PC-9 (cell line): Measurements from ENCODE around the gene ARHGEF28. TPM values are rescaled to one million over a fixed set of nuclear protein-coding genes. Genes with fewer than 3 reads are reported as not detected.

Source experiments
- BruUV-seq: library from RNA; stranded (reverse); fragments of 400-500 nt; replicated peaks from 2 replicates; lab custom pipeline; 2021; lab: Mats Ljungman, UMichigan
- CTCF ChIA-PET: fragments of 300-600 bp; sonication (Branson Sonifier 250); formaldehyde crosslinking; loops from one replicate; lab custom pipeline; 2022; ENCODE audit warnings: antibody characterized with exemption; lab: Charles Lee
- POLR2A ChIA-PET: fragments of 300-600 bp; sonication (Branson Sonifier 250); formaldehyde crosslinking; loops from one replicate; lab custom pipeline; 2022; ENCODE audit warnings: antibody characterized with exemption; ENCODE audit not compliant: unreplicated experiment; lab: Charles Lee
- DNase-seq, 2 experiments: peaks; one replicate each; pipeline versions ENCODE4 v3.0.0 to v3.0.0-alpha.2; 2015 to 2022; ENCODE audit warnings: mixed read lengths in 1 of 2
- H2AFZ ChIP-seq: fragments of 200-600 bp; sonication (generic); 2 replicates; pipeline ENCODE4 v1.8.1; 2017; ENCODE audit warnings: antibody characterized with exemption
- H3F3A ChIP-seq: fragments of 200-600 bp; sonication (generic); 2 replicates; pipeline ENCODE4 v1.8.1; 2017; ENCODE audit warnings: antibody characterized with exemption, mild to moderate bottlenecking, low read depth; ENCODE audit not compliant: insufficient read depth
- H3K27ac ChIP-seq: fragments of 200-600 bp; sonication (generic); 2 replicates; pipeline ENCODE4 v1.6.1; 2016; ENCODE audit warnings: mixed run types
- H3K27me3 ChIP-seq: fragments of 200-600 bp; sonication (generic); 2 replicates; pipeline ENCODE4 v1.6.1; 2016; ENCODE audit warnings: low read depth, mixed run types; ENCODE audit not compliant: insufficient read depth
- H3K36me3 ChIP-seq: fragments of 200-600 bp; sonication (generic); 2 replicates; pipeline ENCODE4 v1.6.1; 2016; ENCODE audit warnings: low read depth, mixed run types
- H3K4me1 ChIP-seq: fragments of 200-600 bp; sonication (generic); replicated peaks from 2 replicates; pipeline ENCODE4 v1.6.1; 2016; ENCODE audit warnings: mixed run types; ENCODE audit not compliant: insufficient read depth
- H3K4me2 ChIP-seq: fragments of 200-600 bp; sonication (generic); 2 replicates; pipeline ENCODE4 v1.6.1; 2017; ENCODE audit warnings: mixed run types
- H3K4me3 ChIP-seq: fragments of 200-600 bp; sonication (generic); 2 replicates; pipeline ENCODE4 v1.6.1; 2016; ENCODE audit warnings: mixed run types
- H3K79me2 ChIP-seq: fragments of 200-600 bp; sonication (generic); 2 replicates; pipeline ENCODE4 v1.6.1; 2017; ENCODE audit warnings: low read depth, mixed run types
- H3K9me2 ChIP-seq: fragments of 200-600 bp; sonication (generic); 2 replicates; pipeline ENCODE4 v1.8.1; 2017; ENCODE audit warnings: mild to moderate bottlenecking; ENCODE audit not compliant: insufficient read depth
- H3K9me3 ChIP-seq: fragments of 200-600 bp; sonication (generic); 2 replicates; pipeline ENCODE4 v1.8.1; 2016; ENCODE audit warnings: low read depth; ENCODE audit not compliant: insufficient read depth
- H4K20me1 ChIP-seq: fragments of 200-600 bp; sonication (generic); 2 replicates; pipeline ENCODE4 v1.8.1; 2017; ENCODE audit not compliant: insufficient read depth
- CTCF ChIP-seq: fragments of 200-600 bp; sonication (generic); conservative IDR thresholded peaks from 2 replicates; pipeline ENCODE4 v1.6.1; 2017; ENCODE audit warnings: mixed run types, antibody characterized with exemption, mild to moderate bottlenecking, moderate library complexity
- EZH2 ChIP-seq: fragments of 200-600 bp; sonication (generic); IDR thresholded peaks from 2 replicates; pipeline ENCODE4 v1.8.0; 2017; ENCODE audit warnings: antibody characterized with exemption, low read depth
- intact Hi-C: fragments of 100-400 bp; cut with micrococcal nuclease; formaldehyde crosslinking; loops from one replicate; pipeline ENCODE4 v1.10.0; 2022; ENCODE audit not compliant: unreplicated experiment
- total RNA-seq: library from RNA; stranded (reverse); gene quantifications from 2 replicates; pipeline ENCODE4 v1.2.3, GENCODE V29; 2021

ARHGEF28 gene
- total RNA-seq, 1 experiment from 2014 or later: 77.5 TPM

- Histone ChIP-seq H3K36me3 (0 out of 2 replicates have a peak, but pooled peaks cover 5% of the 10 kb centered on the region), H3K4me3 (peak overlapping the region; percentile 99; the same call in 1 of the 2 replicates), H3K4me2 (peak overlapping the region; percentile 87), H3K4me1 (peaks cover 49% of the 10 kb centered on the region), H3K9me3 (no peaks in the 10 kb centered on the region), H3F3A (peaks cover 4% of the 10 kb centered on the region; the same call in 1 of the 2 replicates), H3K27ac (peak overlapping the region; percentile 63), H2AFZ (peak overlapping the region; percentile 86; the same call in 1 of the 2 replicates), H3K27me3 (no peaks in the 10 kb centered on the region), H3K79me2 (peaks cover 39% of the 10 kb centered on the region), H3K9me2 (no peaks in the 10 kb centered on the region), H4K20me1 (no peaks in the 10 kb centered on the region)
- no peak for TF ChIP-seq EZH2
- POLR2A ChIA-PET: interaction anchor here (0.6 to 1.0 kb wide), 2 partner anchors 64 to 69 kb away, joined by 7 to 15 read pairs; no protein-coding TSS in a partner anchor
- DNase-seq: no peak
- CTCF ChIA-PET: interaction anchor here (1.1 kb wide), 1 partner anchor 691 kb away, joined by 9 read pairs; no protein-coding TSS in a partner anchor
- intact Hi-C loops: loop anchor here (5.0 to 10.0 kb wide), 2 partner anchors 67 to 140 kb away; no protein-coding TSS in a partner anchor
- no TSS peak for BruUV-seq
Measured at GRCh38 chr5:73624888-73625287, 1.1 kb upstream of the ARHGEF28 start.

GRCh38 chr5:73625372-73625943 lies 538 bp upstream of the ARHGEF28 start:
- peak overlapping the region; percentile 87 for H3K4me2 ChIP-seq
- peaks cover 4% of the 10 kb centered on the region; the same call in 1 of the 2 replicates for H3F3A ChIP-seq
- peak overlapping the region; percentile 86 for H2AFZ ChIP-seq
- H3K4me3 ChIP-seq: peak overlapping the region; percentile 99; the same call in 1 of the 2 replicates
- ChIA-PET CTCF (interaction anchor here (0.6 to 1.1 kb wide), 2 partner anchors 12 to 690 kb away, joined by 9 read pairs; no protein-coding TSS in a partner anchor), POLR2A (interaction anchor here (0.5 to 1.0 kb wide), 7 partner anchors 11 to 163 kb away, joined by 3 to 22 read pairs (median 7); no protein-coding TSS in a partner anchor)
- peak in 1 of 2 experiments; percentile 39 for DNase-seq
- TSS peak; percentile 88 for BruUV-seq
- no peaks in the 10 kb centered on the region for H3K9me3 ChIP-seq
- peaks cover 44% of the 10 kb centered on the region for H3K79me2 ChIP-seq
- no peaks in the 10 kb centered on the region for H3K9me2 ChIP-seq
- H4K20me1 ChIP-seq: no peaks in the 10 kb centered on the region
- peaks cover 54% of the 10 kb centered on the region for H3K4me1 ChIP-seq
- no peak for TF ChIP-seq EZH2
- no peak for TF ChIP-seq CTCF
- intact Hi-C loops: loop anchor here (5.0 to 10.0 kb wide), 2 partner anchors 67 to 139 kb away; no protein-coding TSS in a partner anchor
- no peaks in the 10 kb centered on the region for H3K27me3 ChIP-seq
- 0 out of 2 replicates have a peak, but pooled peaks cover 8% of the 10 kb centered on the region for H3K36me3 ChIP-seq
- H3K27ac ChIP-seq: peak overlapping the region; percentile 63

GRCh38 chr5:73626814-73627313 lies 868 bp downstream of the ARHGEF28 start:
- ChIA-PET POLR2A (interaction anchor here (0.5 to 0.7 kb wide), 5 partner anchors 9 to 98 kb away, joined by 3 to 4 read pairs (median 3); no protein-coding TSS in a partner anchor), CTCF (interaction anchor here (0.6 kb wide), 1 partner anchor 50 kb away, joined by 3 read pairs; no protein-coding TSS in a partner anchor)
- Histone ChIP-seq H3K79me2 (peaks cover 58% of the 10 kb centered on the region), H3K9me2 (no peaks in the 10 kb centered on the region), H3K4me2 (peak overlapping the region; percentile 88), H3K4me1 (peaks cover 65% of the 10 kb centered on the region), H4K20me1 (no peaks in the 10 kb centered on the region), H3K36me3 (peaks cover 15% of the 10 kb centered on the region; the same call in 1 of the 2 replicates), H3K9me3 (no peaks in the 10 kb centered on the region), H3K27me3 (no peaks in the 10 kb centered on the region), H3F3A (peaks cover 4% of the 10 kb centered on the region; the same call in 1 of the 2 replicates), H2AFZ (peak overlapping the region; percentile 94), H3K4me3 (peak overlapping the region; percentile 99), H3K27ac (peak overlapping the region; percentile 34)
- intact Hi-C loops: loop anchor here (1.0 to 10.0 kb wide), 3 partner anchors 22 to 138 kb away; no protein-coding TSS in a partner anchor
- TF ChIP-seq CTCF (no peak), EZH2 (no peak)
- TSS peak; percentile 49 for BruUV-seq
- DNase-seq: no peak
